DMS79 (cell line): ENCODE data around the gene NSMCE1.
"Not testable (repeated sequence)": the region's sequence is repeated elsewhere in the genome, so short reads cannot be mapped to it uniquely, and the experiment has no call there.

ENCODE experiments used
- DNase-seq: peaks from one replicate; lab custom pipeline; 2025; lab: John Stamatoyannopoulos, UW

NSMCE1 gene

DNA sequence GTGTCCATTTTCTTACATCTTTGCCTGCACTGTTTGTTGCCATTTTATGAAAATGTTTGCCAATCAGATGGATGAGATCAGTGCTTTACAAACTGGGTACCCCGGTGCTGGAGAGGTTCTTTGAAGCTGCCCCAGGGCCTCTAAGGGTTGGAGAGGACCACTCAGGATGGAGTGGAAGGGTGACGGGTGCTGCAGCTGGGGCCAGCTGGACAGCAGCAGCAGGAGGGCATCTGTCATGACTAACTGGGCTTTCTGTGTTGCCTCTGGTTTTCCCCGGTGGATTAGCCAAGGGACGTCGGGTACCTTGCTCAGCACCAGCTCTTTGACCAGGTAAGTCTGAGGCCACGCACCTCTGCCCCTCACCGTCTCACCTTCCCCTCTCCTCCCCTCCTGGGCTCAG, 52.9 kb downstream of the NSMCE1 start:
- no peak for DNase-seq

- DNase-seq = no peak
Observed at GRCh38 chr16:27214084-27214961, 54.2 kb downstream of the NSMCE1 start.

DNA sequence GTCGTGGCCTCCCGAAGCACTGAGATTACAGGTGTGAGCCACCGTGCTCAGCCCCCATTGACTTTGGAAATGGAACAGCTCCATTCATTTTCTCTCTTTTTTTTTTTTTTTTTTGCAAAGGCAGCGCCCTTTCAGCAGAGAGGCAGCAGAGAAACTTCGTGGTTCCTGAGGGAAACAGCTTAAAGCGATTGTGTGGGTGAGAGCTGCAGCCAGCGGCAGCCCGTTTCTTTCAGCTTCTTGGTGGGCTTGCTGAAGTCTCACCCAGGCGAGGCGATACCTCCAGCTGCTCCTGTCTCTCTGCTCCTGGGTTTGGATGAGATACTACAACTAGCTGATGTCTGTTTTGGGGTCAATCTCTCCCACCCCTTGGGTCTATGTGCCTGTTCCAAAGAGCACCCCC, 57.5 kb downstream of the NSMCE1 start:
- DNase-seq = no peak

GRCh38 chr16:27210174-27210573, 58.4 kb downstream of the NSMCE1 start:
- no peak for DNase-seq

- no peak for DNase-seq
Observed at GRCh38 chr16:27209591-27209990, 59.0 kb downstream of the NSMCE1 start.

GRCh38 chr16:27208796-27209195, 59.8 kb downstream of the NSMCE1 start:
- no peak for DNase-seq

- no peak for DNase-seq
Observed at GRCh38 chr16:27208081-27208680, 60.4 kb downstream of the NSMCE1 start.

DNA sequence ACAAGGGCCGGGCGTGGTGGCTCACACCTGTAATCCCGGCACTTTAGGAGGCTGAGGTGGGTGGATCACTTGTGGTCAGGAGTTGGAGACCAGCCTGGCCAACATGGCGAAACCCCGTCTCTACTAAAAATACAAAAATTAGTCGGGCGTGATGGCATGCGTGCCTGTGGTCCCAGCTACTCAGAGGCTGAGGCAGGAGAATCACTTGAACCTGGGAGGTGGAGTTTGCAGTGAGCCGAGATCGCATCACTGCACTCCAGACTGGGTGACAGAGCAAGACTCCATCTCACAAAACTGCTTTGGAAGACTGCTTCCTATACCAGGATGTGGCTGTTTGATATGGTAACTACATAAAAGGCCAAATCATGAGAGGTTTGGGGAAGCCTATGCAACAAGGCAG, 61.5 kb downstream of the NSMCE1 start:
- not testable (repeated sequence) for DNase-seq

DNA sequence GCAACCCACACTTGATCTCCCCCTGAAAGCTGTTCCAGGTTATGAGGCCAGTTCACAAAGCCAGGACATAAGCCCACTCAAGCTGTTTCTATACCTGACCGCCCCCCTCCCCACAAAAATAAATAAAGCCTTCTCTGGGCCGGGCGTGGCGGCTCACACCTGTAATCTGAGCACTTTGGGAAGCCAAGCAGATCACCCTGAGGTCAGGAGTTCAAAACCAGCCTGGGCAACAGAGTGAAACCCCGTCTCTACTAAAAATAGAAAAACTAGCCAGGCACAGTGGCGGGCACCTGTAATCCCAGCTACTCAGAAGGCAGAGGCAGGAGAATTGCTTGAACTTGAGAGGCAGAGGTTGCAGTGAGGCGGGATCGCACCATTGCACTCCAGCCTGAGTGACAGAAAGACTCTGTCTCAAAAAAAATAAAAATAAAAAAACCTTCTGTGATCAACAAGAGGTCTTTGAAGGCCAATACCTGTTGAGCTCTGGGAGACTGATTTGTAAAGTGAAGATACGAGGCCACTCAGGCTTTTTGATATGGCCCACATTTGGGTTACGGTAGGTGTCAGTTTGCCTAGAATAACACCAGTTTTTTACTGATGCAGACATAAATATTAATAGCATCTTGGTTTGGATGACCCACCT, 63.0 kb downstream of the NSMCE1 start:
- DNase-seq = no peak

- DNase-seq = no peak
Observed at GRCh38 chr16:27204312-27204915, 64.2 kb downstream of the NSMCE1 start.

- peak; percentile 99 for DNase-seq
Observed at GRCh38 chr16:27203507-27204311, 64.9 kb downstream of the NSMCE1 start, which contains the start of gene KDM8. KDM8 (plus strand) TSS chr16:27203526; CDS start chr16:27210124, 6,598 bp downstream.

DNA sequence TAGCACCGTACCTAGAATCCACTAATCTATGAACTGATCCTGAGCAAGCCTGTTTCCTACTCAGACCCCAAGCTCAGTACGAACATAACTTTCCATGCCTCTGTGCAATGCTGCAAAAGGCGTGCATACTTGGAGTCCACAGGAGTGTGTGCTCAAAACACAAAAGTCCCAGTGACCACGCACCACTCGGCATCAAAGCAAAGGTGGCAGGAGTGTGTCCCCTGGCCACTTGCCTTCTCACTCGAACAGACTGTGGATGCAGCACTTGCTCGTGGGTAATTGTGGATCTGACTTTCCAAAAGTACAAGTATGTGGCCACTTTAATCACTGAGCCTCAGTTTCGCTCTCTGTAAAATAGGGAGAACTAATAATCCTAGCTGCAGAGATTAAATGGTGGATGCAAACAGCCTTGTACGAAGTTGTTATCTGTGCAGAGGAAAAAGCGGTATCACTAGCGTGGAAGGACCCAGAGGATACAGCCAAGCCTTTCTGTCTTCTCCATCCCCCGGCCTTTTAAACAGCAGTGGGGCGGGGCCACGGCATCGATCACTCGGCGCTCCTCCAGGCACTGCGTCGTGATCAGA, 65.6 kb downstream of the NSMCE1 start:
- DNase-seq = no peak

DNA sequence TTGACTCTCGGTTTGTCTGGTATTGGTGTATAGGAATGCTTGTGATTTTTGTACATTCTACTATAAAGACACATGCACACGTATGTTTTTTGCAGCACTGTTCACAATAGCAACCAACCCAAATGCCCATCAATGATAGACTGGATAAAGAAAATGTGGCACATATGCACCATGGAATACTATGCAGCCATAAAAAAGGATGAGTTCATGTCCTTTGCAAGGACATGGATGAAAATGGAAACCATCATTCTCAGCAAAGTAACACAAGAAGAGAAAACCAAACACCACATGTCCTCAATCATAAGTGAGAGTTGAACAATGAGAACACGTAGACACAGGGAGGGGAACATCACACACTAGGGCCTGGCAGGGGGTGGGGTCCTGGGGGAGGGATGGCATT, 67.7 kb downstream of the NSMCE1 start:
- DNase-seq = not testable (repeated sequence)

GRCh38 chr16:27199736-27200135, 68.8 kb downstream of the NSMCE1 start:
- DNase-seq = no peak

GRCh38 chr16:27199235-27199586, 69.4 kb downstream of the NSMCE1 start:
- DNase-seq = no peak

DNA sequence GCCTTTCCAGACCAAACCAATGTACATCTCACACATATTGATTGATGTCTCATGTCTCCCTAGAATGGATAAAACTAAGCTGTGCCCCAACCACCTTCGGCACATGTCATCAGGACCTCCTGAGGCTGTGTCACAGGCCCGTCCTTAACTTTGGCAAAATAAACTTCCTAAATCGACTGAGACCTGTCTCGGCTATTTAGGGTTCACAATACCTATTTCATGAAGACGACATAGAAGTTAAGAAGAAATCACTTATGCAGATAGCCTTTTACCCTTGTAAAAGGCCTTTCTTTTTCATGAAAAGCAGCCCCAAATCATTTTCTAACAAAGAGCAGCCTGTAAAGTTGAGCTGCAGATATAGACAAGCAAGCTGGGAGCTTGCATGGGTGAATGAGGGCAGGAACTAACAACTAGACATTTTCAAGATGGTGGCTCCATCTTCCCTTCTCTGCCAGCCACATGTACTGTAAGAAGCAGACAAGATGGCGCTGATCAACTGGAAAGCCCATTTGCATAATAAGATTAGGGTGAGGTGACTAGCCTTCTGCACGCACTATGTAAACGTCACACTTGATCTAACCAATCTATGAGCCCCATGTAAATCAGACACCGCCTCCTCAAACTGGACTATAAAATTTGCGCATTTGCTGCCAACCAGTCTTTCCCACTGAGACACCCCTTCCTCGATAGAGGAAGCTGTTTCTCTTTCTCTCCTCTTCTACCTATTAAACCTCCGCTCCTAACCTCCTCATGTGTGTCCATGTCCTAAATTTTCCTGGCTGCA, 69.9 kb downstream of the NSMCE1 start:
- DNase-seq = no peak

DNA sequence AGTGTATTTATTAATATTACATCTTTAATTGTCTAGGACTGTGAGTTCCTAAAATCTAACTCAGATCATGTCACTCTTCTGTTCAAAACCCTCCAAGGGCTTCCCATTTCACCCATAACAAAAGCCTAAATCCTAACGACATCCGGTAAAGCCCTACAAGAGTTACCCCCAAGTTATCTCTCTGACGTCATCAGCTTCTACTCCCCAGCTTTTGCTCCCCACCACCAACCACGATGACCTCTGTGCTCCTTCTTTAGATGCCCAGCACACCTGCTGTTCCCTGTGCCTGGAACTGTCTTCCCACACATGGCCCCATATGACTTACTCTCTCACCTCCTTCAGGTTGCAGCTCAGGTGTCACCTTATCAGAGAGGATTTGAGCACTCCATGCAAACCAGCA, 71.6 kb downstream of the NSMCE1 start:
- no peak for DNase-seq

DNA sequence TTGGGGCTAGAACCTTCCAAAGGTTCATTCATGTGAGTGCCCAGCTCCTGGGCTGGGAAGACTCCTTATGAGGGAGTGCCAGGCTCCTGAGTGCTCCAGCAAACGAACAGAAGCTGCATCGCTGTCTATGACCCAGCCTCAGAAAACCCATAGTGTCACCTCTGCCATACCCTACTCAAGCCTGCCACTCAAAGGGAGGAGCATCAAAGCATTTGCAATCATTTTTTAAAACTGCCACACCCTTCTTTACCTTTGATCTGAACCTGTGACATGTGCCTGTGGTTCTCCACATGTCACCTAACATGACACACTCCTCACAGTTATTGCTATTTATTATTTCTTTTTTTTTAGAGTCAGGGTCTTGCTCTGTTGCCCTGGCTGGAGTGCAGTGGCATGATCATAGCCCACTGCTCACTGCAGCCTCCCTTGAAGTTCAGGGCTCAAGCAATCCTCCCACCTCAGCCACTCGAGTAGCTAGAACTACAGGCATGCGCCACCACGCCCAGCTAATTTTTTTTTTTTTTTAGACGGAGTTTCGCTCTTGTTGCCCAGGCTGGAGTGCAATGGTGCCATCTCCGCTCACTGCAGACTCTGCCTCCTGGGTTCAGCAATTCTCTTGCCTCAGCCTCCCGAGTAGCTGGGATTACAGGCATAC, 72.5 kb downstream of the NSMCE1 start:
- DNase-seq = no peak

DNA sequence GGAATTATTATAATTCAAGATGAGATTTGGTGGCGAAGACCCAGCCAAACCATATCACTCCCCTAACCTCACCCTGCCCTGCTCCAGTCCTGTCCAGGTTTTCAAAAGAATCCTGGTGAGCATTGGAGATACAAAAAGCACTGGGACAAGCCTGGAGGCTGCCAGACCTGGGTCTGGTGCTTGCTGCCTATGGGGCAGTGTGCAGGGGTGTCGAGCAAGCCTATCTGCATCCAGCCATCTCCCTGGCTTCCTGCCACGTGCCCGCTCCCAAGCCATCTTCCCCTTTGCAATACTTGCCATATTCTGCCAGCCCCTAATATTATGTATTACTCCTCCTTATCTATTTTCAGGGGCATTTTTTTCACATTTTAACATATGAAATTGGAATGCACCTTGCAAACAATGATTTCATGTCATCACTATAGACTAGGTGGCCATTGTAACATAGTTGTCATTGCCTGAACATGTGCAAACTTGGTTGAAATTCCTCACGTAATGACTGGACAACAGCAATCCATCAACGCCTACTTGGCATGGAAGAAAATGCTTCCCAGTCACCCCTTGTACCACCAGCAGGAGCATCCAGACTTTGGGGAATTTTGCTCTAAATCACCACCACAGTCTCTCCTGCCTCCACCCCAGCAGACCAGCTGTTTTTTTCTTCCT, 73.4 kb downstream of the NSMCE1 start:
- no peak for DNase-seq
